Caco-2 (cell line): ENCODE measurements around the gene SH2B2. TPM values are rescaled to one million over a fixed set of nuclear protein-coding genes. Genes with fewer than 3 reads are reported as not detected.

Source experiments
- BruUV-seq: library from RNA; stranded (reverse); fragments of 400-500 nt; replicated peaks from 2 replicates; lab custom pipeline; 2021; lab: Mats Ljungman, UMichigan
- CTCF ChIA-PET: fragments of 300-600 bp; sonication (Branson Sonifier 250); formaldehyde crosslinking; loops from one replicate; lab custom pipeline; 2022; ENCODE audit warnings: antibody characterized with exemption; lab: Charles Lee
- POLR2A ChIA-PET: fragments of 300-600 bp; sonication (Branson Sonifier 250); formaldehyde crosslinking; loops from one replicate; lab custom pipeline; 2022; ENCODE audit warnings: antibody characterized with exemption; lab: Charles Lee
- DNase-seq, 2 experiments: peaks; one replicate each; pipeline versions ENCODE4 v3.0.0 to v3.0.0-alpha.2; 2020 to 2022
- H3K27me3 ChIP-seq: replicated peaks from 2 replicates; pipeline ENCODE4 v1.6.0; 2011; ENCODE audit warnings: low read length; ENCODE audit not compliant: control insufficient read depth, insufficient read depth
- H3K36me3 ChIP-seq: 2 replicates; pipeline ENCODE4 v1.5.1; 2011; ENCODE audit warnings: low read length; ENCODE audit not compliant: control insufficient read depth, insufficient read depth
- H3K4me1 ChIP-seq: fragments of 250-450 bp; sonication (Bioruptor Pico); 2 replicates; pipeline ENCODE4 v1.5.1; 2020; ENCODE audit warnings: mild to moderate bottlenecking
- H3K4me3 ChIP-seq: 2 replicates; pipeline ENCODE4 v1.5.1; 2011; ENCODE audit warnings: low read depth, mild to moderate bottlenecking, control low read depth, low read length
- H3K9me3 ChIP-seq: fragments of 250-450 bp; sonication (Bioruptor Pico); 2 replicates; pipeline ENCODE4 v1.5.1; 2020; ENCODE audit warnings: mild to moderate bottlenecking, moderate library complexity
- H3K27ac Mint-ChIP-seq: one replicate; pipeline ENCODE4 v1.8.0; 2022; ENCODE audit warnings: mixed read lengths; ENCODE audit not compliant: unreplicated experiment
- H3K27me3 Mint-ChIP-seq: one replicate; pipeline ENCODE4 v1.8.0; 2022; ENCODE audit warnings: mixed read lengths; ENCODE audit not compliant: insufficient read depth, unreplicated experiment
- H3K36me3 Mint-ChIP-seq: one replicate; pipeline ENCODE4 v1.8.0; 2022; ENCODE audit warnings: mild to moderate bottlenecking, mixed read lengths; ENCODE audit not compliant: insufficient read depth, unreplicated experiment
- H3K4me1 Mint-ChIP-seq: one replicate; pipeline ENCODE4 v1.8.0; 2022; ENCODE audit warnings: low read depth, mixed read lengths; ENCODE audit not compliant: unreplicated experiment
- H3K4me3 Mint-ChIP-seq: one replicate; pipeline ENCODE4 v1.8.0; 2022; ENCODE audit warnings: mild to moderate bottlenecking, moderate library complexity, mixed read lengths; ENCODE audit not compliant: unreplicated experiment
- H3K9me3 Mint-ChIP-seq: one replicate; pipeline ENCODE4 v1.8.0; 2022; ENCODE audit warnings: mixed read lengths; ENCODE audit not compliant: unreplicated experiment
- intact Hi-C: fragments of 100-400 bp; cut with micrococcal nuclease; formaldehyde crosslinking; loops from one replicate; pipeline ENCODE4 v1.10.0; 2022; ENCODE audit not compliant: unreplicated experiment
- total RNA-seq: library from RNA; stranded (reverse); gene quantifications from 2 replicates; pipeline ENCODE4 v1.2.3, GENCODE V29; 2022
- TF ChIP-seq, protein P1 (sequence below), 2 experiments: fragments of 200-600 bp in 1 of 2; IDR thresholded peaks; 1 replicate in 1 of 2; 2 replicates in 1 of 2; pipeline versions ENCODE4 v1.5.1 to v1.8.0; 2011 to 2022; ENCODE audit warnings: antibody characterized with exemption in 1 of 2, control low read depth in 1 of 2, inconsistent platforms in 1 of 2, low read depth in 1 of 2, low read length in 1 of 2, mild to moderate bottlenecking in 1 of 2, moderate library complexity in 1 of 2; ENCODE audit not compliant: insufficient read depth in 1 of 2, severe bottlenecking in 1 of 2, unreplicated experiment in 1 of 2

The SH2B2 gene
- total RNA-seq, 1 experiment from 2014 or later = 10.6 TPM

DNA sequence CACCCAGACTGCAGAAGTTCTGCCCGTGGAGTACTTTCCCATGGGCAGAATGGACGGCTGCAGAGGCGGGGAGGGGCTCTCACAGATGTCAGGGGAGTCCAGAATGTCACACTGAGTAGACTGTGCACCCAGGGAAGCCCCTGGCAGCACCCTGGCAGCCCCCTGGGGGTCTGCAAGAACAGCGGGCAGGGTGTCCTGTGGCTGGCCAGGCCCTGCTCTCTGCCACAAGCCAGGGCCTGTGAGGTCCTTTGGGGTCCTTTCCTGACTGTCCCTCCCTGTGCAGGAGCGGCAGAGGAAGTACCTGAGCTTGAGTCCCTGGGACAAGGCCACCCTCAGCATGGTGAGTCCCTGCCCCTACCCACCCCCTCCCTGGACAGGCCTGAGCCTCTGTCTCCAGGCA, 6.1 kb upstream of the SH2B2 start:
- ChIA-PET POLR2A (no interaction called here), CTCF (interaction anchor here (1.4 kb wide), 1 partner anchor 113 kb away, joined by 4 read pairs; no protein-coding TSS in a partner anchor)
- TF ChIP-seq, protein P1, sequence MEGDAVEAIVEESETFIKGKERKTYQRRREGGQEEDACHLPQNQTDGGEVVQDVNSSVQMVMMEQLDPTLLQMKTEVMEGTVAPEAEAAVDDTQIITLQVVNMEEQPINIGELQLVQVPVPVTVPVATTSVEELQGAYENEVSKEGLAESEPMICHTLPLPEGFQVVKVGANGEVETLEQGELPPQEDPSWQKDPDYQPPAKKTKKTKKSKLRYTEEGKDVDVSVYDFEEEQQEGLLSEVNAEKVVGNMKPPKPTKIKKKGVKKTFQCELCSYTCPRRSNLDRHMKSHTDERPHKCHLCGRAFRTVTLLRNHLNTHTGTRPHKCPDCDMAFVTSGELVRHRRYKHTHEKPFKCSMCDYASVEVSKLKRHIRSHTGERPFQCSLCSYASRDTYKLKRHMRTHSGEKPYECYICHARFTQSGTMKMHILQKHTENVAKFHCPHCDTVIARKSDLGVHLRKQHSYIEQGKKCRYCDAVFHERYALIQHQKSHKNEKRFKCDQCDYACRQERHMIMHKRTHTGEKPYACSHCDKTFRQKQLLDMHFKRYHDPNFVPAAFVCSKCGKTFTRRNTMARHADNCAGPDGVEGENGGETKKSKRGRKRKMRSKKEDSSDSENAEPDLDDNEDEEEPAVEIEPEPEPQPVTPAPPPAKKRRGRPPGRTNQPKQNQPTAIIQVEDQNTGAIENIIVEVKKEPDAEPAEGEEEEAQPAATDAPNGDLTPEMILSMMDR (IDR thresholded peaks at IDR 0.05; ENCODE audit: insufficient read depth in 1 of 2, low read depth in 1 of 2, low read length in 1 of 2, severe bottlenecking in 1 of 2, unreplicated experiment in 1 of 2) = no peak
- Histone ChIP-seq H3K9me3 (no peaks in the 10 kb centered on the region), H3K36me3 (no peaks in the 10 kb centered on the region), H3K4me1 (no peaks in the 10 kb centered on the region), H3K4me3 (no peak overlapping the region), H3K27me3 (no peaks in the 10 kb centered on the region)
- no peak for DNase-seq
- Mint-ChIP-seq H3K9me3 (no peaks in the 10 kb centered on the region), H3K36me3 (peaks cover 8% of the 10 kb centered on the region), H3K4me1 (peaks cover 7% of the 10 kb centered on the region), H3K27ac (no peak overlapping the region), H3K4me3 (no peak overlapping the region), H3K27me3 (no peaks in the 10 kb centered on the region)
- no TSS peak for BruUV-seq
- intact Hi-C loops = loop anchor here (10.0 kb wide), 1 partner anchor 174 kb away; no protein-coding TSS in a partner anchor

DNA sequence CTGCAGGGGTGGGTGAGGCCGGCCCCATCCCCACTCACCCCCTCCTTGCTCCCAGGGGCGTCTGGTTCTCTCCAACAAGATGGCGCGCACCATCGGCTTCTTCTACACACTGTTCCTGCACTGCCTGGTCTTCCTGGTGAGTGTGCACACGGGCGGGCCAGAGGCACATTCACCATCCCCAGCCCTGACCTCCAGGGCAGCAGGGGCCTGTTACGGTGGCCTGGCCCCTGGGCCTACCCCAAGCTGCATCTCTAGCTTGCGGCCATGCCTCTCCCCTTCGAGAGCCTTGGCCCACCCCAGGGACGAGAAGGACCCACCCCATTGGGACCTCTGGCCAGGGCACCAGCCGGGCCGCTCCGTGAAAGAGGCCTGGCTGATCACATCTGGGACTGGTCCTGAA, 4.9 kb upstream of the SH2B2 start:
- Histone ChIP-seq H3K36me3 (no peaks in the 10 kb centered on the region), H3K27me3 (no peaks in the 10 kb centered on the region), H3K9me3 (no peaks in the 10 kb centered on the region), H3K4me3 (no peak overlapping the region), H3K4me1 (0 out of 2 replicates have a peak, but pooled peaks cover 3% of the 10 kb centered on the region)
- ChIA-PET POLR2A (no interaction called here), CTCF (no interaction called here)
- Mint-ChIP-seq H3K4me1 (peaks cover 7% of the 10 kb centered on the region), H3K27ac (no peak overlapping the region), H3K9me3 (no peaks in the 10 kb centered on the region), H3K36me3 (peaks cover 8% of the 10 kb centered on the region), H3K27me3 (no peaks in the 10 kb centered on the region), H3K4me3 (no peak overlapping the region)
- no TSS peak for BruUV-seq
- TF ChIP-seq, protein P1 (IDR thresholded peaks at IDR 0.05; ENCODE audit: insufficient read depth in 1 of 2, low read depth in 1 of 2, low read length in 1 of 2, severe bottlenecking in 1 of 2, unreplicated experiment in 1 of 2) = no peak
- intact Hi-C loops = loop anchor here (10.0 kb wide), 1 partner anchor 173 kb away; no protein-coding TSS in a partner anchor
- DNase-seq = no peak

DNA sequence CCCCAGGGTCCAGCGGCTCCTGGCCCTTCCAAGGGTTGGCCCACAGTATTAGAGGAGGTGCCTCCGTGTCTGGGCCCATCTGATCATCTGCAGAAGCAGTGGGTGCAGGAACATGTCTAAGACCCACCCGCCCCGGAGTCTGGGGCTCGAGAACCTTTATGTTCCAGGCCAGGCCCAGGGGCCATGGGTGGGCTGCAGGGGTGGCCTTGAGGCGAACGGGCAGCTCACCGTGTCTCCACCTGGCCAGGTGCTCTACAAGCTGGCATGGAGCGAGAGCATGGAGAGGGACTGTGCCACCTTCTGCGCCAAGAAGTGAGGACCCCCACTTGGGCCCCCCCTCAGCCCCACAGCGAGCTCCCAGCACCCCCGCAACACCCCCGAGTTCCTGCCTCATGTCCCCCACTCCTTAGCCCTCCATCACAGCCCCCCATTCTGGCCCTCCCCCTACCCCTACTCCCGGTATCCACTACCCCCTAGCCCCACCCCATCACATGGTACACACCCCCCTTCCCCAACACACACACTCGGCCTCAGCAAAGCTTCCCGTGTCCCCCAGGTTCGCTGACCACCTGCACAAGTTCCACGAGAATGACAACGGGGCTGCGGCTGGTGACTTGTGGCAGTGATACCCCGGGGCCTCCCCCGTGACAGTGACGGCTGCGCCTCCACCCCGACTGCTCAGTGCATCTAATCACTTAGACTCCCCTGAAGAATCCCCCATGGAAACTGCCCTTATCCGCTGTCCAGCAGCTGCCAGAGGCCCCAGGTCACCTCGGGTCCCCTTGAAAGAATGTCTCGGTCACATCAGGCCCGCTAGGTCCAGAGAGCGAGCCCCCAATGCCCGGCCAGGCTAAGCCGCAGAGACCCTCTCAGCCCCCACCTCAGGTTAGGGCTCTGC, 4.0 kb upstream of the SH2B2 start:
- Histone ChIP-seq H3K4me1 (0 out of 2 replicates have a peak, but pooled peaks cover 3% of the 10 kb centered on the region), H3K27me3 (no peaks in the 10 kb centered on the region), H3K36me3 (no peaks in the 10 kb centered on the region), H3K9me3 (no peaks in the 10 kb centered on the region), H3K4me3 (no peak overlapping the region)
- Mint-ChIP-seq H3K27ac (no peak overlapping the region), H3K27me3 (no peaks in the 10 kb centered on the region), H3K36me3 (peaks cover 8% of the 10 kb centered on the region), H3K4me1 (peaks cover 7% of the 10 kb centered on the region), H3K4me3 (no peak overlapping the region), H3K9me3 (no peaks in the 10 kb centered on the region)
- ChIA-PET CTCF (no interaction called here), POLR2A (no interaction called here)
- DNase-seq = no peak
- intact Hi-C loops = loop anchor here (10.0 kb wide), 1 partner anchor 172 kb away; no protein-coding TSS in a partner anchor
- TF ChIP-seq, protein P1 (IDR thresholded peaks at IDR 0.05; ENCODE audit: insufficient read depth in 1 of 2, low read depth in 1 of 2, low read length in 1 of 2, severe bottlenecking in 1 of 2, unreplicated experiment in 1 of 2) = no peak
- BruUV-seq = no TSS peak
